Stimulated activated naive CD8-positive, alpha-beta T cell treated with anti-CD3 and anti-CD28 coated beads, Interleukin-15, amount 100 ng/mL, for 72 hours (primary cell): Measurements from ENCODE around the gene PDLIM7.
A peak's percentile ranks its signal among the peaks of the same experiment; 100 is the strongest.
"Not testable (repeated sequence)": the region's sequence is repeated elsewhere in the genome, so short reads cannot be mapped to it uniquely, and the experiment has no call there.

ENCODE experiments used
- ATAC-seq: fragments of 150-1000 bp; cut with Tn5 transposase; 2 replicates; pipeline ENCODE4 v1.10.0; 2021; ENCODE audit warnings: mild to moderate bottlenecking, moderate library complexity
- DNase-seq, 2 donors: peaks; one replicate each; pipeline ENCODE4 v3.0.0; 2021 to 2022
- H3K27ac Mint-ChIP-seq, 2 donors: one replicate each; pipeline ENCODE4 v1.8.0; 2022; ENCODE audit warnings: mild to moderate bottlenecking in 2 of 2, mixed read lengths in 2 of 2, moderate library complexity in 2 of 2
- H3K27me3 Mint-ChIP-seq: one replicate; pipeline ENCODE4 v1.8.0; 2022; ENCODE audit warnings: mixed read lengths
- H3K4me1 Mint-ChIP-seq: one replicate; pipeline ENCODE4 v1.8.0; 2022; ENCODE audit warnings: mild to moderate bottlenecking, mixed read lengths
- H3K4me3 Mint-ChIP-seq, 2 donors: one replicate each; pipeline ENCODE4 v1.8.0; 2022; ENCODE audit warnings: mild to moderate bottlenecking in 2 of 2, mixed read lengths in 2 of 2, moderate library complexity in 1 of 2
- H3K9me3 Mint-ChIP-seq, 2 donors: one replicate each; pipeline ENCODE4 v1.8.0; 2022; ENCODE audit warnings: mixed read lengths in 2 of 2

Gene PDLIM7

GRCh38 chr5:177491983-177492746 is 5.2 kb downstream of the PDLIM7 start:
- no peak overlapping the region for H3K27ac Mint-ChIP-seq
- no peaks in the 10 kb centered on the region for H3K9me3 Mint-ChIP-seq
- no peaks in the 10 kb centered on the region for H3K27me3 Mint-ChIP-seq
- ATAC-seq (no peak), DNase-seq (no peak)
- H3K4me3 Mint-ChIP-seq, result no peak overlapping the region
- H3K4me1 Mint-ChIP-seq, result peaks cover 51% of the 10 kb centered on the region

DNA sequence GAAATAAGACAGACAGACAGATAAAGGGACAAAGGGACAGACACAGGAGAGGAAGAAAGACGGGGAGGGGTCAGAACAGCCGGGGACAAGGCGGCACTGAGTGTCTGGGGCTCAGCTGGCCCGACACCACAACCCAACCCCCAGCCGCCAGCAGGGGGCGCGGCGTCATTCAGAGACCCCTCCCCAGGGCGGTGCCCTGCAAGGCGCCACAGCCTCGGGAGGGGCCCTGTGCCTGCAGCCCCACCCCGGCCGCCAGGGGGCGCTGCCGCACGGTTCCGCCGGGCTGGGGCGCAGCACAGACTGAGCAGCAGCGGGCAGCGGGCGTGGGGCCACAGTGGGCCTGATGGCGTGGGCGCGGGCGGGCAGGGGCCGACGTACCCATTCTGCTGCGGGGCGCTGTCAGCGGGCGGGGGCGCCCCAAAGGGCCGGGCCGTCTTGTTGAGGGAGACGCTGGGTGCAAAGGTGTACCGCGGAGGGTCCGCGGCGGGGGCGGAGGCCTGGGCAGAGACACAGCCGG is 5.9 kb downstream of the PDLIM7 start:
- peaks cover 49% of the 10 kb centered on the region for H3K4me1 Mint-ChIP-seq
- peak; percentile 59 for ATAC-seq
- H3K9me3 Mint-ChIP-seq, result no peaks in the 10 kb centered on the region
- DNase-seq, result peak in 1 of 2 donors; percentile 56
- no peak overlapping the region for H3K4me3 Mint-ChIP-seq
- no peaks in the 10 kb centered on the region for H3K27me3 Mint-ChIP-seq
- H3K27ac Mint-ChIP-seq, result peak overlapping the region in 1 of 2 donors; percentile 71

GRCh38 chr5:177490992-177491391 is 6.4 kb downstream of the PDLIM7 start:
- peak overlapping the region in 1 of 2 donors; percentile 71 for H3K27ac Mint-ChIP-seq
- no peaks in the 10 kb centered on the region for H3K27me3 Mint-ChIP-seq
- no peaks in the 10 kb centered on the region for H3K9me3 Mint-ChIP-seq
- H3K4me3 Mint-ChIP-seq, result no peak overlapping the region
- DNase-seq, result no peak
- peaks cover 44% of the 10 kb centered on the region for H3K4me1 Mint-ChIP-seq
- no peak for ATAC-seq

GRCh38 chr5:177490311-177490991 is 7.0 kb downstream of the PDLIM7 start:
- Mint-ChIP-seq H3K27me3 (no peaks in the 10 kb centered on the region), H3K27ac (no peak overlapping the region), H3K4me3 (no peak overlapping the region), H3K9me3 (no peaks in the 10 kb centered on the region), H3K4me1 (peaks cover 39% of the 10 kb centered on the region)
- ATAC-seq, result no peak
- DNase-seq, result no peak

DNA sequence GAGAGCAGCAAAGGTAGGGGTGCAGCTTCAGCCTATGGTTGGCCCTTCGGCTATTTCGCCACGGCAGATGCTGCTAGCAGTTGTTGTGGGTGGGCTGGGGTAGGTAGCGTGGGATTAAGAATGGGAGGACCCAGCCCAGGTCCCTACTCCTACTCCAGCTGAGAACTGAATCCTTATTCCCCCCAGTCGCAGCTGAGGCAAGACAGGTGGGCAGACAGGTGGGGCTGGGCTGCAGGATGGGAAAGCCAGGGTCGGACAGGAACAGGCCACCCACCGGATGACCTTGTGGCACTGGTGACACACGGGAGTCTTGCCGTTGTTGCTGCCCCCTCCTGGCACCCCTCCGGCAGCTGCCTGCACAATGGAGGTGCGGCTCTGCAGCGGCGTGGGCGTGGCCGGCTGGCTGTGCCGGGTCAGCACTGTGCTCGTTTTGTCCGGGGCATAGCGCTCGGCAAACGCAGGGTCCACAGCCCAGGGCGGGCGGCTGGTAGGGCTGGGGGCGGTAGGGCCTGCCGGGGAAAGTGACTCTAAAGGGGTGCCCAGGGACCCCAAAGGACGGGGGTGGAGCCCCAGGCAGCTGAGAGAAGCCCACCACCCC is 8.2 kb downstream of the PDLIM7 start:
- no peak overlapping the region for H3K4me3 Mint-ChIP-seq
- DNase-seq, result no peak
- H3K27ac Mint-ChIP-seq, result peak overlapping the region in 1 of 2 donors; percentile 74
- no peak for ATAC-seq
- peaks cover 27% of the 10 kb centered on the region for H3K4me1 Mint-ChIP-seq
- no peaks in the 10 kb centered on the region for H3K9me3 Mint-ChIP-seq
- no peaks in the 10 kb centered on the region for H3K27me3 Mint-ChIP-seq

DNA sequence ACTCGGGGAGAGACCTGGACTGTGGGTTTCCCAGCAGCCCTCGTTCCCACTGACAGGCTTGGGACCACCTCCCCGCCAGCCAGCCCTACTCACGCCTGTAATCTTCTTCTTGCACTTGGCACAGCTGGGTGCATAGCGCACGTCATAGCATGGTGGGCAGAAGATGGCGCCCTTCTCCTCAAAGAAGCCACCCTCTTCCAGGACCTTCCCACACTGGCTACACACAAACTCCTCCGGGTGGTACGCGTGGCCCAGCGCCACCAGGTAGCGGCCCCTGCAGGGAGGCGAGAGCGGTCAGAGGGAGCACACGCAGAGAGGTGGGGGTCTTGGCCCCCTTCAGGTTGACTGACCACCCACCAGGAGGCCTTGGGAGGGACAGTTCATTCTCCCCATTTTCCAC is 9.4 kb downstream of the PDLIM7 start:
- Mint-ChIP-seq H3K27me3 (no peaks in the 10 kb centered on the region), H3K4me3 (no peak overlapping the region), H3K27ac (peak overlapping the region in 1 of 2 donors; percentile 93), H3K4me1 (peaks cover 14% of the 10 kb centered on the region), H3K9me3 (no peaks in the 10 kb centered on the region)
- no peak for ATAC-seq
- DNase-seq, result no peak

DNA sequence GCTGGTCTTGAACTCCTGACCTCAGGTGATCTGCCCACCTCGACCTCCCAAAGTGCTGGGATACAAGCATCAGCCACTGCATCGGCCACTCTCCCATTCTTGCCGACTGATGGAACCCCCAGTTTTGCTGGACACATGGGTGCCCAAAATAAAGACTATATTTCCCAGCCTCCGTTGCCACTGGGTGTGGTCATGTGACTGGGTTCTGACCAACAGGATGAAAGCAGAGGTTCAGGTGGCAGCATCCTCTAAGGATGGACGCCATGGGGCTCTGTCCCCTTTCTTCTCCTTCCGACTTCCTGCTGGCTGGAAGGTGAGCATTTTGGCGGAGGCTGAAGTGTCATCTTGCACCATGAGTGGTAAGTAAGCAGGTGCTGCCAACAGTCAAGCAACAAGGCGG is 10.3 kb downstream of the PDLIM7 start:
- Mint-ChIP-seq H3K27me3 (no peaks in the 10 kb centered on the region), H3K9me3 (no peaks in the 10 kb centered on the region), H3K4me3 (no peak overlapping the region), H3K4me1 (peaks cover 7% of the 10 kb centered on the region), H3K27ac (peak overlapping the region in 1 of 2 donors; percentile 74)
- DNase-seq, result no peak
- ATAC-seq, result no peak

DNA sequence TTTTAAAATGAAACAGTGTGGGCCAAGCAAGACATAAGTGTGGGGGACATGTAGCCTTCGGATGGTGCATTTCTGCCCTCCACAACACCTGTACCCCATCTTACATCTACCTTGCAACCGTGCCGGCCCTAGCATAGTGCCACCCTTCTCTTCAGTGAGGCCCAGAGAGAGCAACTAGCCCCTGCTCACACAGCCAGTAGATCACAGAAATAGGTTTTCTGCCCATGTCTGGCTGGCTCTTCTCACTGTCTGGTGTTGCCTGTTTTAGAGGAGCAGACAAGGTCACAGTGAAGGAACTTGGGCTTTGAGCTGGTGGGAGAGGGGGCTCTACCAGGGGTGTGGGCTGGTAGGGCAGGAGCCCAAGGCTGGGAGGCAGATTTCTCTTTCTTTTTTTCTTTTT is 11.1 kb downstream of the PDLIM7 start:
- Mint-ChIP-seq H3K27me3 (no peaks in the 10 kb centered on the region), H3K27ac (no peak overlapping the region), H3K4me1 (peaks cover 5% of the 10 kb centered on the region), H3K4me3 (no peak overlapping the region), H3K9me3 (no peaks in the 10 kb centered on the region)
- DNase-seq, result no peak
- ATAC-seq, result no peak

- not testable (repeated sequence) for ATAC-seq, H3K9me3 Mint-ChIP-seq, H3K4me1 Mint-ChIP-seq, H3K27me3 Mint-ChIP-seq, H3K4me3 Mint-ChIP-seq, H3K27ac Mint-ChIP-seq, DNase-seq
Observed at GRCh38 chr5:177485753-177486152, 11.7 kb downstream of the PDLIM7 start.

GRCh38 chr5:177484902-177485549 is 12.4 kb downstream of the PDLIM7 start:
- DNase-seq, result no peak
- ATAC-seq, result no peak
- H3K27ac Mint-ChIP-seq, result peak overlapping the region in 1 of 2 donors; percentile 69
- H3K27me3 Mint-ChIP-seq, result no peaks in the 10 kb centered on the region
- H3K9me3 Mint-ChIP-seq, result no peaks in the 10 kb centered on the region
- peaks cover 2% of the 10 kb centered on the region for H3K4me1 Mint-ChIP-seq
- H3K4me3 Mint-ChIP-seq, result no peak overlapping the region

DNA sequence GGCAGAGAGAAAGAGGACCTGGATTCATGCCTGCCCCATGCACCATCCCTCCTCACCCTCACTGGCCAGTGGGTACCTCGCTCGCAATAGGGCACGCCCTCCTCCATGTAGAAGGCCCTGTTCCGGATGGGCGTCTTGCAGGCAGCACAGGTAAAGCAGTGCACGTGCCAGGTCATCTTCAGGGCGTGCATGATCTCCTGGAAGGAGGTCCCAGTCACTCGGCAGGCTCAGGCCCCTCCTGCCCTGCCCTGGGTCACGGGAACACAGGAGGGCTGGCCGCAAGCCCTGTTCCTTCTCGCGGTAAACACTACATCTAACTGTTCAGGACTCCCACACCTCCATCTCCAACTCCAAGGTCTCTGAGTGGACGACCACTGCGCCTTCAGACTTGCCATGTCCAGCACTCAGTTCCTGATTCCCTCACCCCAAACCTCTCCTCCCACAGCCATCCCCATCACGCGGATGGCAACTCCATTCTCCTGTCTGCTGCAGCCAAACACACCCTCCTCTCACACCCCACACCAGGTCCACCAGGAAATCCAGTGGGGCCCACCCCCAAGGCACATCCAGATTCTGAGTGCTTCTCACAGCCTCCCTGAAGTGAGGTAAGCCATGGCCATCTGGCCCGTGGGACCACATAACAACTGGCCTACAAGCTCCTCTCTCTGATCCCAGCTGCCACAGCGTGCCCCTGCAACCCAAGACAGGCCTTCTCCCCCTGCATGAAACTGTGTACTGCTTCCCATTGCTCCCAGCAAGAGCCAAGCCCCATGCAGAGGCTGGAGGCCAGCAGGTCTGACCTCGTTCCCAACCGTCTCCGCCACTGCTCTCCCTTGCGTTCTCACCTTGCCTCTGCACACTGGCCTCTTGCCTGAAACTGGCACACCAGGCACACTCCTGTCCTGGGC is 13.2 kb downstream of the PDLIM7 start:
- Mint-ChIP-seq H3K4me1 (peaks cover 10% of the 10 kb centered on the region), H3K9me3 (no peaks in the 10 kb centered on the region), H3K27me3 (no peaks in the 10 kb centered on the region), H3K27ac (peak overlapping the region in 1 of 2 donors; percentile 39), H3K4me3 (no peak overlapping the region)
- ATAC-seq (no peak), DNase-seq (no peak)

GRCh38 chr5:177483042-177483441 is 14.4 kb downstream of the PDLIM7 start:
- no peak overlapping the region for H3K4me3 Mint-ChIP-seq

GRCh38 chr5:177482359-177482795 is 15.0 kb downstream of the PDLIM7 start:
- Mint-ChIP-seq H3K4me1 (peaks cover 29% of the 10 kb centered on the region), H3K27me3 (no peaks in the 10 kb centered on the region), H3K27ac (peak overlapping the region; percentile 40 to 79), H3K9me3 (no peaks in the 10 kb centered on the region), H3K4me3 (no peak overlapping the region)
- ATAC-seq, result no peak
- DNase-seq, result no peak

More at GRCh38 chr5:177483042-177483441, 14.4 kb downstream of the PDLIM7 start:
- no peak for DNase-seq
- Mint-ChIP-seq H3K27me3 (no peaks in the 10 kb centered on the region), H3K4me1 (peaks cover 22% of the 10 kb centered on the region), H3K27ac (peak overlapping the region; percentile 4 to 15), H3K9me3 (no peaks in the 10 kb centered on the region)
- no peak for ATAC-seq

GRCh38 chr5:177479774-177480173 is 17.6 kb downstream of the PDLIM7 start:
- H3K4me1 Mint-ChIP-seq, result peaks cover 53% of the 10 kb centered on the region
- H3K4me3 Mint-ChIP-seq, result peak overlapping the region; percentile 33 to 76
- H3K27me3 Mint-ChIP-seq, result no peaks in the 10 kb centered on the region
- DNase-seq (no peak), ATAC-seq (no peak)
- no peaks in the 10 kb centered on the region for H3K9me3 Mint-ChIP-seq
- peak overlapping the region; percentile 99 to 100 for H3K27ac Mint-ChIP-seq
